SK-N-SH treated with all-trans-retinoic acid at 6 μM for 48 hours (cell line): ENCODE results near the gene ANP32A.
"Not testable (repeated sequence)": the region's sequence is repeated elsewhere in the genome, so short reads cannot be mapped to it uniquely, and the experiment has no call there.

Experiments used
- CSDC2 ChIP-seq: fragments of 250-450 bp; sonication (Bioruptor Pico); IDR thresholded peaks from 2 replicates; pipeline ENCODE4 v1.5.0; 2020; ENCODE audit warnings: mild to moderate bottlenecking, moderate library complexity
- GLIS3 ChIP-seq: fragments of 250-450 bp; sonication (Bioruptor Pico); IDR thresholded peaks from 2 replicates; pipeline ENCODE4 v1.5.0; 2020; ENCODE audit warnings: mild to moderate bottlenecking, moderate library complexity
- ZFP30 ChIP-seq: fragments of 450-650 bp; formaldehyde crosslinking; IDR thresholded peaks from 2 replicates; pipeline ENCODE4 v1.5.0; 2022; ENCODE audit warnings: mild to moderate bottlenecking, moderate library complexity
- ZNF565 ChIP-seq: fragments of 450-650 bp; formaldehyde crosslinking; conservative IDR thresholded peaks from 2 replicates; pipeline ENCODE4 v1.5.0; 2020; ENCODE audit warnings: low read depth, mild to moderate bottlenecking, moderate library complexity
- ZNF70 ChIP-seq: fragments of 450-650 bp; formaldehyde crosslinking; IDR thresholded peaks from 2 replicates; pipeline ENCODE4 v1.5.0; 2020; ENCODE audit warnings: mild to moderate bottlenecking, moderate library complexity
- TF ChIP-seq, protein P1 (sequence below): fragments of 250-450 bp; sonication (Bioruptor Pico); IDR thresholded peaks from 2 replicates; pipeline ENCODE4 v1.5.1; 2020; ENCODE audit warnings: low read depth, mild to moderate bottlenecking, moderate library complexity

DNA sequence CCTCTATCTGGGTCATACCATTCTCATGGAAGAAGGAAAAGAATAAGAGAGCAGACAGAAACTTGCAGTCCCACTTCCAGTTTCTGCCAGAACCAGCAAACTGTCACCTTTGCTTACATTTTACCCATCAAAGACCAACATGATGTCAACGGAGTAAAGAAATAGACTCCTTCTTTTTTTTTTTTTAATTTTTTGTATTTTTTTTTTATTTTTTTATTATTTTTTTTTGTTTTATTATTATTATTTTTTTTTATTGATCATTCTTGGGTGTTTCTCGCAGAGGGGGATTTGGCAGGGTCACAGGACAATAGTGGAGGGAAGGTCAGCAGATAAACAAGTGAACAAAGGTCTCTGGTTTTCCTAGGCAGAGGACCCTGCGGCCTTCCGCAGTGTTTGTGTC, 38.0 kb upstream of the ANP32A start:
- TF ChIP-seq CSDC2 (CRISPR knock-in tag); ZFP30; ZNF70 (CRISPR knock-in tag); GLIS3 (CRISPR knock-in tag); ZNF565: not testable (repeated sequence)
- TF ChIP-seq, protein P1, sequence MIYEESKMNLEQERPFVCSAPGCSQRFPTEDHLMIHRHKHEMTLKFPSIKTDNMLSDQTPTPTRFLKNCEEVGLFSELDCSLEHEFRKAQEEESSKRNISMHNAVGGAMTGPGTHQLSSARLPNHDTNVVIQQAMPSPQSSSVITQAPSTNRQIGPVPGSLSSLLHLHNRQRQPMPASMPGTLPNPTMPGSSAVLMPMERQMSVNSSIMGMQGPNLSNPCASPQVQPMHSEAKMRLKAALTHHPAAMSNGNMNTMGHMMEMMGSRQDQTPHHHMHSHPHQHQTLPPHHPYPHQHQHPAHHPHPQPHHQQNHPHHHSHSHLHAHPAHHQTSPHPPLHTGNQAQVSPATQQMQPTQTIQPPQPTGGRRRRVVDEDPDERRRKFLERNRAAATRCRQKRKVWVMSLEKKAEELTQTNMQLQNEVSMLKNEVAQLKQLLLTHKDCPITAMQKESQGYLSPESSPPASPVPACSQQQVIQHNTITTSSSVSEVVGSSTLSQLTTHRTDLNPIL, result not testable (repeated sequence)
